Small intestine (tissue), 7 donors: ENCODE data around the gene MAP3K9. TPM values are rescaled to one million over a fixed set of nuclear protein-coding genes. Genes with fewer than 3 reads are reported as not detected.
"Not testable (repeated sequence)": the region's sequence is repeated elsewhere in the genome, so short reads cannot be mapped to it uniquely, and the experiment has no call there.

ENCODE experiments used
- DNase-seq, 2 donors: peaks; one replicate each; pipeline versions ENCODE4 v3.0.0 to v3.0.0-alpha.2; 2013
- FAIRE-seq: peaks from 2 replicates; lab custom pipeline; 2012; peaks lifted over from hg19 to GRCh38; lab: Jason Lieb, UNC
- H3K27ac ChIP-seq, 3 donors: one replicate each; pipeline ENCODE4 v1.5.1; 2013; ENCODE audit warnings: low read length in 2 of 3, mild to moderate bottlenecking in 2 of 3, control low read depth in 1 of 3, inconsistent platforms in 1 of 3, low read depth in 1 of 3, moderate library complexity in 1 of 3
- H3K27me3 ChIP-seq, 3 donors: one replicate each; pipeline ENCODE4 v1.6.1; 2013; ENCODE audit warnings: low read length in 3 of 3, inconsistent platforms in 1 of 3; ENCODE audit not compliant: control insufficient read depth in 3 of 3, insufficient read depth in 3 of 3
- H3K36me3 ChIP-seq, 3 donors: one replicate each; pipeline ENCODE4 v1.6.1; 2013; ENCODE audit warnings: low read length in 3 of 3, inconsistent platforms in 1 of 3, low read depth in 1 of 3, mild to moderate bottlenecking in 1 of 3, moderate library complexity in 1 of 3; ENCODE audit not compliant: control insufficient read depth in 3 of 3, insufficient read depth in 2 of 3
- H3K4me1 ChIP-seq, 3 donors: one replicate each; pipeline ENCODE4 v1.6.1; 2013; ENCODE audit warnings: low read length in 2 of 3, inconsistent platforms in 1 of 3, low read depth in 1 of 3, mild to moderate bottlenecking in 1 of 3, moderate library complexity in 1 of 3; ENCODE audit not compliant: control insufficient read depth in 3 of 3, insufficient read depth in 2 of 3
- H3K4me3 ChIP-seq, 3 donors: one replicate each; pipeline ENCODE4 v1.5.1; 2013; ENCODE audit warnings: low read length in 3 of 3, control low read depth in 1 of 3, inconsistent platforms in 1 of 3, low read depth in 1 of 3, mild to moderate bottlenecking in 1 of 3, moderate library complexity in 1 of 3
- H3K9me3 ChIP-seq, 2 donors: one replicate each; pipeline ENCODE4 v1.6.1; 2013; ENCODE audit warnings: low read depth in 1 of 2, low read length in 1 of 2; ENCODE audit not compliant: control insufficient read depth in 2 of 2, insufficient read depth in 1 of 2
- WGBS, 3 donors: extraction: QIAGEN DNeasy Blood & Tissue Kit; methylation state at CpG; one replicate each; pipeline ENCODE4 v1.1.7; 2013; 5-methylcytosine and 5-hydroxymethylcytosine counted together
- polyA plus RNA-seq, 4 donors: library from polyadenylated mRNA; stranded (reverse) in 3 of 4; unstranded in 1 of 4; fragments of 200-250 nt in 3 of 4; fragments of 120-200 nt in 1 of 4; gene quantifications; one replicate each; pipeline versions ENCODE4 v1.2.1 to v1.2.3, GENCODE V29; 2013
- donor health status: healthy with polysubstance abuse.
- donor health status: control.
- donor health status: control.
- donor health status: Bipolar disorder and iron deficiency.
- donor health status: healthy.

MAP3K9 gene
- polyA plus RNA-seq, 4 donors = 0.81 to 4.5 (median 2.6) TPM

GRCh38 chr14:70709726-70710382 is 99.5 kb downstream of the MAP3K9 start:
- no peak overlapping the region for H3K4me3 ChIP-seq
- no peaks in the 10 kb centered on the region for H3K27me3 ChIP-seq
- no peaks in the 10 kb centered on the region for H3K9me3 ChIP-seq
- no peaks in the 10 kb centered on the region for H3K4me1 ChIP-seq
- DNase-seq (no peak), FAIRE-seq (no peak)
- WGBS, 3 donors = 63 to 69% (median 67%) methylated on average over 8 of the region's 8 CpGs
- H3K27ac ChIP-seq = no peak overlapping the region
- H3K36me3 ChIP-seq = no peaks in the 10 kb centered on the region

- no peak for DNase-seq
- WGBS, 3 donors = 85 to 91% (median 88%) methylated on average over 15 of the region's 15 CpGs
- no peak for FAIRE-seq
These were observed 100.4 kb downstream of the MAP3K9 start for GRCh38 chr14:70708717-70709570.

GRCh38 chr14:70707138-70708038 is 101.9 kb downstream of the MAP3K9 start:
- H3K4me1 ChIP-seq = no peaks in the 10 kb centered on the region
- H3K27ac ChIP-seq = no peak overlapping the region
- no peak for FAIRE-seq
- H3K4me3 ChIP-seq = no peak overlapping the region
- no peaks in the 10 kb centered on the region for H3K27me3 ChIP-seq
- no peaks in the 10 kb centered on the region for H3K9me3 ChIP-seq
- WGBS, 3 donors = 68 to 80% (median 70%) methylated on average over 6 of the region's 6 CpGs
- DNase-seq = peak in 1 of 2 donors; percentile 5
- no peaks in the 10 kb centered on the region for H3K36me3 ChIP-seq

More at GRCh38 chr14:70708717-70709570, 100.4 kb downstream of the MAP3K9 start:
- Histone ChIP-seq H3K4me1 (no peaks in the 10 kb centered on the region), H3K4me3 (no peak overlapping the region), H3K27ac (no peak overlapping the region), H3K9me3 (no peaks in the 10 kb centered on the region), H3K27me3 (no peaks in the 10 kb centered on the region), H3K36me3 (no peaks in the 10 kb centered on the region)

- Histone ChIP-seq H3K27me3 (no peaks in the 10 kb centered on the region), H3K4me1 (no peaks in the 10 kb centered on the region), H3K27ac (no peak overlapping the region), H3K36me3 (no peaks in the 10 kb centered on the region), H3K9me3 (no peaks in the 10 kb centered on the region), H3K4me3 (no peak overlapping the region)
- no peak for DNase-seq
- FAIRE-seq = no peak
These were observed 103.1 kb downstream of the MAP3K9 start for GRCh38 chr14:70706177-70706576.

GRCh38 chr14:70704960-70705359 is 104.4 kb downstream of the MAP3K9 start:
- 79 to 89% (median 86%) methylated on average over 1 of the region's 1 CpG for WGBS, 3 donors
- no peak for FAIRE-seq
- Histone ChIP-seq H3K4me1 (no peaks in the 10 kb centered on the region), H3K27me3 (peaks cover 0 to 2% (median 0%) of the 10 kb centered on the region in 3 donors), H3K27ac (no peak overlapping the region), H3K9me3 (no peaks in the 10 kb centered on the region), H3K4me3 (no peak overlapping the region), H3K36me3 (no peaks in the 10 kb centered on the region)
- DNase-seq = no peak

- WGBS, 3 donors = 33 to 71% (median 50%) methylated on average over 1 of the region's 1 CpG
- not testable (repeated sequence) for FAIRE-seq, H3K36me3 ChIP-seq, H3K4me1 ChIP-seq, H3K9me3 ChIP-seq, H3K27ac ChIP-seq, H3K27me3 ChIP-seq, H3K4me3 ChIP-seq
- peak in 1 of 2 donors; percentile 9 for DNase-seq
These were observed 105.6 kb downstream of the MAP3K9 start for GRCh38 chr14:70703621-70704168.

- FAIRE-seq = no peak
- WGBS, 3 donors = 66 to 93% (median 86%) methylated on average over 3 of the region's 3 CpGs
- H3K4me1 ChIP-seq = no peaks in the 10 kb centered on the region
These were observed 107.2 kb downstream of the MAP3K9 start for GRCh38 chr14:70702161-70702560.

GRCh38 chr14:70701610-70702009 is 107.7 kb downstream of the MAP3K9 start:
- H3K4me1 ChIP-seq = no peaks in the 10 kb centered on the region
- FAIRE-seq (no peak), DNase-seq (no peak)
- H3K27ac ChIP-seq = no peak overlapping the region
- no peak overlapping the region for H3K4me3 ChIP-seq
- H3K9me3 ChIP-seq = no peaks in the 10 kb centered on the region
- H3K36me3 ChIP-seq = no peaks in the 10 kb centered on the region
- H3K27me3 ChIP-seq = peaks cover 0 to 2% (median 0%) of the 10 kb centered on the region in 3 donors

More at GRCh38 chr14:70702161-70702560, 107.2 kb downstream of the MAP3K9 start:
- no peaks in the 10 kb centered on the region for H3K36me3 ChIP-seq
- no peak for DNase-seq
- H3K27ac ChIP-seq = no peak overlapping the region
- no peaks in the 10 kb centered on the region for H3K9me3 ChIP-seq
- peaks cover 0 to 2% (median 0%) of the 10 kb centered on the region in 3 donors for H3K27me3 ChIP-seq
- no peak overlapping the region for H3K4me3 ChIP-seq
